K562 (cell line): ENCODE measurements around the gene SPRYD3. TPM values are rescaled to one million over a fixed set of nuclear protein-coding genes. Genes with fewer than 3 reads are reported as not detected.

Source experiments
- ATAC-seq: fragments of 200-7000 bp; cut with Tn5 transposase; 3 replicates; pipeline ENCODE4 v1.9.1; 2020; ENCODE audit warnings: moderate library complexity
- BruUV-seq: library from RNA; stranded (reverse); fragments of 400-500 nt; replicated peaks from 2 replicates; lab custom pipeline; 2021; lab: Mats Ljungman, UMichigan
- CTCF ChIA-PET: fragments of 300-600 bp; formaldehyde crosslinking; extraction: SDS; loops from one replicate; lab custom pipeline; 2021; ENCODE audit warnings: low intra/inter-chr PET ratio; lab: Yijun Ruan, JAX
- POLR2A ChIA-PET: fragments of 300-600, 350-650 bp; sonication (Branson Sonifier 250); formaldehyde crosslinking; extraction: SDS; loops from one replicate; lab custom pipeline; 2021; ENCODE audit warnings: antibody characterized with exemption, inconsistent platforms; lab: Yijun Ruan, JAX
- DNase-seq, 4 experiments: peaks; one replicate each; pipeline versions ENCODE4 v3.0.0 to v3.0.0-alpha.2; 2011 to 2018; ENCODE audit warnings: low spot score in 3 of 4, mixed read lengths in 3 of 4; ENCODE audit errors: extremely low read depth in 1 of 4
- FAIRE-seq: peaks from 2 replicates; lab custom pipeline; 2011; peaks lifted over from hg19 to GRCh38; lab: Jason Lieb, UNC
- H2AFZ ChIP-seq: 2 replicates; pipeline ENCODE4 v1.6.0; 2011; ENCODE audit warnings: low read depth, low read length, control low read depth, inconsistent platforms
- H3K27ac ChIP-seq: fragments of 200-600 bp; 3 replicates; pipeline ENCODE4 v1.8.0; 2011; ENCODE audit warnings: low read depth, mild to moderate bottlenecking, control low read depth, inconsistent platforms, low read length, moderate library complexity, mixed read lengths; ENCODE audit errors: extremely low read depth
- H3K27me3 ChIP-seq, 2 experiments: fragments of 300-600 bp in 1 of 2; 2 replicates in 1 of 2; 3 replicates in 1 of 2; pipeline versions ENCODE4 v1.6.0 to v1.8.0; 2011; ENCODE audit warnings: inconsistent platforms in 2 of 2, low read length in 2 of 2, mild to moderate bottlenecking in 1 of 2, mixed read lengths in 1 of 2, moderate library complexity in 1 of 2; ENCODE audit not compliant: control insufficient read depth in 2 of 2, insufficient read depth in 2 of 2
- H3K36me3 ChIP-seq: fragments of 300-600 bp; 3 replicates; pipeline ENCODE4 v1.8.0; 2011; ENCODE audit warnings: mild to moderate bottlenecking, low read length, inconsistent platforms; ENCODE audit not compliant: control insufficient read depth, insufficient read depth
- H3K4me1 ChIP-seq, 2 experiments: fragments of 200-600 bp in 1 of 2; replicated peaks in 1 of 2; 2 replicates in 1 of 2; 3 replicates in 1 of 2; pipeline versions ENCODE4 v1.5.1 to v1.8.0; 2011; ENCODE audit warnings: inconsistent platforms in 2 of 2, low read length in 2 of 2, mild to moderate bottlenecking in 1 of 2, mixed read lengths in 1 of 2, moderate library complexity in 1 of 2; ENCODE audit not compliant: control insufficient read depth in 2 of 2, insufficient read depth in 2 of 2
- H3K4me2 ChIP-seq: 2 replicates; pipeline ENCODE4 v1.6.1; 2011; ENCODE audit warnings: low read length, control low read depth, inconsistent platforms, mixed read lengths; ENCODE audit not compliant: insufficient read depth
- H3K4me3 ChIP-seq: fragments of 200-600 bp; sonication (generic), shearing (Covaris generic); 2 replicates; pipeline ENCODE4 v1.5.1; 2016; ENCODE audit warnings: control low read depth, inconsistent platforms
- H3K79me2 ChIP-seq: fragments of 200-600 bp; 3 replicates; pipeline ENCODE4 v1.8.0; 2011; ENCODE audit warnings: low read length, inconsistent platforms; ENCODE audit not compliant: control insufficient read depth, insufficient read depth
- H3K9ac ChIP-seq, 2 experiments: 2 replicates each; pipeline versions ENCODE4 v1.6.0 to v1.6.1; 2011; ENCODE audit warnings: low read depth in 2 of 2, low read length in 2 of 2, control low read depth in 1 of 2, inconsistent platforms in 1 of 2, mild to moderate bottlenecking in 1 of 2, mixed read lengths in 1 of 2; ENCODE audit not compliant: insufficient read depth in 1 of 2
- H3K9me1 ChIP-seq: one replicate; pipeline ENCODE4 v1.6.0; 2011; ENCODE audit warnings: inconsistent platforms, mild to moderate bottlenecking, low read length, moderate library complexity; ENCODE audit not compliant: control insufficient read depth, insufficient read depth
- H3K9me3 ChIP-seq: replicated peaks from 2 replicates; pipeline ENCODE4 v1.5.1; 2011; ENCODE audit warnings: low read depth, low read length, inconsistent platforms; ENCODE audit not compliant: control insufficient read depth, insufficient read depth
- H4K20me1 ChIP-seq: replicated peaks from 2 replicates; pipeline ENCODE4 v1.6.1; 2011; ENCODE audit warnings: low read length, inconsistent platforms, mixed read lengths; ENCODE audit not compliant: control insufficient read depth, insufficient read depth
- FOS ChIP-seq: IDR thresholded peaks from 3 replicates; pipeline ENCODE4 v1.6.1; 2011; ENCODE audit not compliant: insufficient read length; ENCODE audit errors: extremely low read depth
- HDAC1 ChIP-seq, 2 experiments: fragments of 450-650 bp; IDR thresholded peaks; 2 replicates each; pipeline ENCODE4 v1.6.1; 2016 to 2017; ENCODE audit warnings: inconsistent platforms in 1 of 2, mild to moderate bottlenecking in 1 of 2, moderate library complexity in 1 of 2
- ZBTB33 ChIP-seq: sonication (generic); formaldehyde crosslinking; IDR thresholded peaks from 2 replicates; pipeline ENCODE4 v1.8.1; 2023; ENCODE audit warnings: mild to moderate bottlenecking, missing genetic modification reagents
- WGBS: fragments of 100-300 bp; shearing (Covaris generic); methylation state at CpG from one replicate; pipeline ENCODE4 v1.1.6; 2016; ENCODE audit warnings: low coverage, mixed read lengths; ENCODE audit not compliant: insufficient coverage; ENCODE audit errors: missing lambda C conversion rate; 5-methylcytosine and 5-hydroxymethylcytosine counted together
- in situ Hi-C: fragments of 300-500 bp; cut with MboI; formaldehyde crosslinking; loops from 4 replicates; pipeline ENCODE4 v1.15.0; 2018; ENCODE audit warnings: inconsistent platforms, mixed read lengths
- intact Hi-C: fragments of 100-400 bp; cut with micrococcal nuclease; formaldehyde crosslinking; loops from 2 replicates; pipeline ENCODE4 v1.14.2; 2022
- polyA plus RNA-seq, 8 experiments: library from polyadenylated mRNA; depleted of rRNA in 4 of 8; stranded (reverse) in 5 of 8; unstranded in 3 of 8; fragments of >200 nt; fragmentation: Nextera tagmentation in 2 of 8; fragmentation: Illumina TruSeq in 1 of 8; extraction: Ambion mirVana in 2 of 8; extraction: Trizol in 1 of 8; gene quantifications; 2 replicates each; pipeline versions ENCODE4 v1.2.1 to v1.2.3, GENCODE V29; 2011 to 2014; ENCODE audit warnings: inconsistent platforms in 1 of 8, missing spikeins in 1 of 8
- total RNA-seq, 7 experiments: library from RNA; depleted of rRNA in 6 of 7; stranded (reverse); fragments of >200 nt in 6 of 7; fragmentation: Illumina TruSeq in 2 of 7; extraction: Trizol in 2 of 7; gene quantifications; 2 replicates each; pipeline versions ENCODE4 v1.2.1 to v1.2.3, GENCODE V29; 2011 to 2021; ENCODE audit warnings: low replicate concordance in 1 of 7

SPRYD3 gene
- total and polyA plus RNA-seq, 9 of the 15 experiments (the other 6 are each of a cell fraction or from before 2014, with no cell fraction given): 1.5 to 13.6 (median 7.6) TPM

- H3K27me3 ChIP-seq: no peaks in the 10 kb centered on the region
- no TSS peak for BruUV-seq
- H3K9ac ChIP-seq: no peak overlapping the region
- H3K79me2 ChIP-seq: no peaks in the 10 kb centered on the region
- no peak overlapping the region for H3K4me2 ChIP-seq
- in situ Hi-C loops: no loop called here
- DNase-seq (peak in 1 of 4 experiments; percentile 17), FAIRE-seq (no peak), ATAC-seq (peak; percentile 35; the same call in 1 of the 3 replicates)
- intact Hi-C loops: no loop called here
- H3K9me3 ChIP-seq: no peaks in the 10 kb centered on the region
- TF ChIP-seq ZBTB33 (CRISPR knock-in tag) (peak; percentile 48; the same call in 1 of the 2 replicates), HDAC1 (IDR thresholded peaks at IDR 0.05) (no peak), FOS (no peak)
- ChIA-PET POLR2A (interaction anchor here (0.5 to 2.6 kb wide), 4 partner anchors 9 to 263 kb away, joined by 3 to 12 read pairs (median 4); partner anchors contain the start of gene SPRYD3), CTCF (no interaction called here)
- WGBS: 25% methylated on average over 6 of the region's 6 CpGs
- no peaks in the 10 kb centered on the region for H3K9me1 ChIP-seq
- H3K4me3 ChIP-seq: no peak overlapping the region
- no peaks in the 10 kb centered on the region for H3K36me3 ChIP-seq
- H2AFZ ChIP-seq: 0 out of 2 replicates have a peak overlapping the region, but pooled peaks have one; percentile 1
- H3K27ac ChIP-seq: no peak overlapping the region
- H3K4me1 ChIP-seq: peaks cover 6 to 11% of the 10 kb centered on the region in 2 experiments
- H4K20me1 ChIP-seq: no peaks in the 10 kb centered on the region
Measured at GRCh38 chr12:53091756-53092155, 12.6 kb upstream of the SPRYD3 start.
